IMR-90 (cell line): ENCODE measurements around the gene KRTAP10-1. TPM values are rescaled to one million over a fixed set of nuclear protein-coding genes. Genes with fewer than 3 reads are reported as not detected.

Experiments
- ATAC-seq: fragments of 200-7000 bp; cut with Tn5 transposase; 2 replicates; pipeline ENCODE4 v1.9.1; 2020; ENCODE audit warnings: low read depth, mild to moderate bottlenecking, moderate library complexity
- BruUV-seq: library from RNA; stranded (reverse); fragments of 400-500 nt; replicated peaks from 2 replicates; lab custom pipeline; 2021; lab: Mats Ljungman, UMichigan
- CTCF ChIA-PET: fragments of 300-600 bp; formaldehyde crosslinking; extraction: SDS; loops from one replicate; lab custom pipeline; 2021; ENCODE audit warnings: antibody characterized with exemption; lab: Yijun Ruan, JAX
- POLR2A ChIA-PET: fragments of 300-600 bp; sonication (Branson Sonifier 250); formaldehyde crosslinking; loops from one replicate; lab custom pipeline; 2022; ENCODE audit warnings: antibody characterized with exemption; ENCODE audit not compliant: unreplicated experiment; lab: Charles Lee
- DNase-seq: peaks from one replicate; pipeline ENCODE4 v3.0.0; 2013
- H2AFZ ChIP-seq: replicated peaks from 2 replicates; pipeline ENCODE3; 2013; ENCODE audit warnings: low read length, mild to moderate bottlenecking; ENCODE audit not compliant: poor library complexity
- H2AK5ac ChIP-seq: 2 replicates; pipeline ENCODE4 v1.6.1; 2013; ENCODE audit warnings: low read depth, low read length, inconsistent platforms
- H2AK9ac ChIP-seq: replicated peaks from 2 replicates; pipeline ENCODE3; 2013; ENCODE audit warnings: mild to moderate bottlenecking, low read depth, low read length, moderate library complexity; ENCODE audit not compliant: poor library complexity
- H2BK120ac ChIP-seq: 2 replicates; pipeline ENCODE4 v1.6.1; 2013; ENCODE audit warnings: low read depth, low read length, inconsistent platforms
- H2BK15ac ChIP-seq: 3 replicates; pipeline ENCODE4 v1.6.1; 2013; ENCODE audit warnings: low read depth, low read length, inconsistent platforms
- H2BK20ac ChIP-seq: 2 replicates; pipeline ENCODE4 v1.6.1; 2013; ENCODE audit warnings: low read depth, mild to moderate bottlenecking, inconsistent platforms, low read length, moderate library complexity
- H2BK5ac ChIP-seq: 2 replicates; pipeline ENCODE4 v1.6.1; 2013; ENCODE audit warnings: mild to moderate bottlenecking, low read depth, low read length, inconsistent platforms; ENCODE audit not compliant: poor library complexity, severe bottlenecking
- H3K14ac ChIP-seq: replicated peaks from 2 replicates; pipeline ENCODE4 v1.6.1; 2013; ENCODE audit warnings: low read depth, low read length, inconsistent platforms
- H3K18ac ChIP-seq: 2 replicates; pipeline ENCODE4 v1.6.1; 2013; ENCODE audit warnings: low read depth, low read length, control low read depth
- H3K23ac ChIP-seq: 2 replicates; pipeline ENCODE4 v1.6.1; 2013; ENCODE audit warnings: low read depth, low read length, inconsistent platforms
- H3K27ac ChIP-seq: 2 replicates; pipeline ENCODE4 v1.5.1; 2013; ENCODE audit warnings: mild to moderate bottlenecking, control low read depth, low read length; ENCODE audit not compliant: insufficient read depth
- H3K27me3 ChIP-seq: 2 replicates; pipeline ENCODE4 v1.6.1; 2013; ENCODE audit warnings: low read length; ENCODE audit not compliant: control insufficient read depth, insufficient read depth
- H3K36me3 ChIP-seq: 2 replicates; pipeline ENCODE4 v1.6.1; 2013; ENCODE audit warnings: low read length, mixed read lengths; ENCODE audit not compliant: control insufficient read depth, insufficient read depth
- H3K4ac ChIP-seq: 2 replicates; pipeline ENCODE4 v1.6.1; 2013; ENCODE audit warnings: low read depth, low read length, inconsistent platforms
- H3K4me1 ChIP-seq: 2 replicates; pipeline ENCODE4 v1.6.1; 2013; ENCODE audit warnings: low read length, mixed read lengths; ENCODE audit not compliant: control insufficient read depth, insufficient read depth
- H3K4me2 ChIP-seq: 2 replicates; pipeline ENCODE4 v1.6.1; 2013; ENCODE audit warnings: low read depth, mild to moderate bottlenecking, control low read depth, low read length, moderate library complexity
- H3K4me3 ChIP-seq: 2 replicates; pipeline ENCODE4 v1.5.1; 2013; ENCODE audit warnings: low read depth, mild to moderate bottlenecking, control low read depth, low read length, moderate library complexity; ENCODE audit not compliant: insufficient read depth
- H3K56ac ChIP-seq: 2 replicates; pipeline ENCODE4 v1.6.1; 2013; ENCODE audit warnings: low read length, inconsistent platforms; ENCODE audit not compliant: insufficient read depth; ENCODE audit errors: extremely low read depth
- H3K79me1 ChIP-seq, 2 experiments: 2 replicates each; pipeline ENCODE4 v1.6.1; 2013; ENCODE audit warnings: low read length in 2 of 2, inconsistent platforms in 1 of 2, low read depth in 1 of 2
- H3K9ac ChIP-seq: 2 replicates; pipeline ENCODE4 v1.6.1; 2013; ENCODE audit warnings: low read depth, low read length, control low read depth
- H3K9me1 ChIP-seq: 2 replicates; pipeline ENCODE4 v1.6.1; 2013; ENCODE audit warnings: low read length, inconsistent platforms; ENCODE audit not compliant: insufficient read depth
- H3K9me3 ChIP-seq: 2 replicates; pipeline ENCODE4 v1.6.1; 2013; ENCODE audit warnings: low read length; ENCODE audit not compliant: control insufficient read depth, insufficient read depth
- H4K20me1 ChIP-seq: 2 replicates; pipeline ENCODE4 v1.6.1; 2013; ENCODE audit warnings: low read length, inconsistent platforms; ENCODE audit not compliant: insufficient read depth
- H4K5ac ChIP-seq: 2 replicates; pipeline ENCODE4 v1.6.1; 2013; ENCODE audit warnings: mild to moderate bottlenecking, low read depth, low read length, control low read depth
- H4K8ac ChIP-seq, 2 experiments: 2 replicates each; pipeline ENCODE4 v1.6.1; 2013; ENCODE audit warnings: low read depth in 2 of 2, low read length in 2 of 2, control low read depth in 1 of 2, inconsistent platforms in 1 of 2
- H4K91ac ChIP-seq: 2 replicates; pipeline ENCODE4 v1.6.1; 2013; ENCODE audit warnings: low read depth, low read length, inconsistent platforms; ENCODE audit not compliant: insufficient read depth
- CEBPB ChIP-seq: IDR thresholded peaks from 2 replicates; pipeline ENCODE4 v1.6.1; 2012; ENCODE audit warnings: low read depth, low read length, improper control_type of control experiment
- FOS ChIP-seq: fragments of 150-350 bp; IDR thresholded peaks from 2 replicates; pipeline ENCODE4 v1.6.1; 2016; ENCODE audit warnings: low read depth, low read length
- MAZ ChIP-seq: IDR thresholded peaks from 2 replicates; pipeline ENCODE4 v1.6.1; 2012; ENCODE audit warnings: low read depth, mild to moderate bottlenecking, low read length, improper control_type of control experiment, moderate library complexity, borderline replicate concordance
- RFX5 ChIP-seq: IDR thresholded peaks from 2 replicates; pipeline ENCODE4 v1.8.0; 2012; ENCODE audit warnings: low read depth, mild to moderate bottlenecking, low read length, moderate library complexity
- SMC3 ChIP-seq: fragments of 150-350 bp; IDR thresholded peaks from 2 replicates; pipeline ENCODE4 v1.6.1; 2016; ENCODE audit warnings: low read depth, mild to moderate bottlenecking, antibody characterized with exemption, low read length, moderate library complexity
- WGBS, 2 experiments: methylation state at CpG; one replicate each; pipeline versions ENCODE4 v1.1.5 to v1.1.7; 2013; ENCODE audit warnings: missing lambda C conversion rate in 2 of 2; ENCODE audit not compliant: insufficient read length in 1 of 2; ENCODE audit errors: extremely low coverage in 2 of 2; 5-methylcytosine and 5-hydroxymethylcytosine counted together
- dilution Hi-C: fragments of 300-500 bp; cut with HindIII; formaldehyde crosslinking; loops from one replicate; pipeline ENCODE4 v1.14.3; 2018; ENCODE audit warnings: low sequenced_read_pairs; ENCODE audit not compliant: unreplicated experiment
- in situ Hi-C: fragments of 300-500 bp; cut with MboI; formaldehyde crosslinking; loops from 3 replicates; pipeline ENCODE4 v1.14.3; 2019; ENCODE audit warnings: low sequenced_read_pairs, inconsistent platforms, mixed read lengths
- intact Hi-C: fragments of 100-400 bp; cut with micrococcal nuclease; formaldehyde crosslinking; loops from 2 replicates; pipeline ENCODE4 v1.10.0; 2022
- polyA plus RNA-seq, 3 experiments: library from polyadenylated mRNA; depleted of rRNA; stranded (reverse); fragments of >200 nt; gene quantifications; 2 replicates each; pipeline ENCODE4 v1.2.3, GENCODE V29; 2012; ENCODE audit warnings: low replicate concordance in 1 of 3
- total RNA-seq: library from RNA; depleted of rRNA; stranded (reverse); fragments of >200 nt; gene quantifications from 2 replicates; pipeline ENCODE4 v1.2.3, GENCODE V29; 2012
- TF ChIP-seq, protein P1 (sequence below): conservative IDR thresholded peaks from 2 replicates; pipeline ENCODE4 v1.5.1; 2012; ENCODE audit warnings: mild to moderate bottlenecking, low read depth, low read length, improper control_type of control experiment
- TF ChIP-seq, protein P2 (sequence below): fragments of 150-350 bp; IDR thresholded peaks from 2 replicates; pipeline ENCODE4 v1.6.1; 2017; ENCODE audit warnings: mild to moderate bottlenecking, antibody characterized with exemption, low read length, low read depth

KRTAP10-1 gene
- total and polyA plus RNA-seq, 2 of the 4 experiments (the other 2 are of a cell fraction), result not detected

DNA sequence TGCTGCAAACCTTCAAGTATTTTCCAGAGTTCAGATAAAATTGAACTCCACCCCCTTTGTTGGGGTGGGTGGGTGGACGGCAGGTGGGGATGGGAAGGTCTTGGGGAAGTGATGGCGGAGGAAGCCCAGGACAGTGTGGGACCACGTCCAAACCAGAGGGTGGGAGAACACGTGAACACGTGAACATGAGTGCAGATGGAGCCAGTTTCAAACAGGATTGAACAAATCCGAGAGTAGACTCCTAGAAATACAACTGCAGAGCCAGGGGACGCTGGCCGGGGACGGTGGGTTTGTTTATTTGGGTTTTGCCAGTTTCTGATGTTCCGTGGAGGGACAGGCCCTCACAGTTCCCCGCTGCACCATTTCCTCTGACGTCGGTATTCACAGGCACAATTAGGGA lies 8.4 kb upstream of the KRTAP10-1 start:
- in situ Hi-C loops (no loop called here), intact Hi-C loops (no loop called here), dilution Hi-C loops (no loop called here)
- Histone ChIP-seq H3K9me1 (no peaks in the 10 kb centered on the region), H2AFZ (peak overlapping the region; percentile 63), H3K27ac (no peak overlapping the region), H2AK5ac (no peak overlapping the region), H4K91ac (no peak overlapping the region), H3K79me1 (no peaks in the 10 kb centered on the region), H4K5ac (no peak overlapping the region), H4K8ac (no peak overlapping the region), H3K18ac (no peak overlapping the region), H3K4me3 (no peak overlapping the region), H2BK20ac (no peak overlapping the region), H2BK120ac (no peak overlapping the region), H3K23ac (no peak overlapping the region), H2BK15ac (no peak overlapping the region), H2BK5ac (no peak overlapping the region), H3K14ac (no peak overlapping the region), H3K36me3 (no peaks in the 10 kb centered on the region), H4K20me1 (no peaks in the 10 kb centered on the region), H3K27me3 (peaks cover 12% of the 10 kb centered on the region), H3K4ac (no peak overlapping the region), H2AK9ac (no peak overlapping the region), H3K4me1 (no peaks in the 10 kb centered on the region), H3K9ac (no peak overlapping the region), H3K56ac (no peak overlapping the region), H3K4me2 (no peak overlapping the region), H3K9me3 (peaks cover 2% of the 10 kb centered on the region)
- ATAC-seq (no peak), DNase-seq (no peak)
- TF ChIP-seq, protein P1, sequence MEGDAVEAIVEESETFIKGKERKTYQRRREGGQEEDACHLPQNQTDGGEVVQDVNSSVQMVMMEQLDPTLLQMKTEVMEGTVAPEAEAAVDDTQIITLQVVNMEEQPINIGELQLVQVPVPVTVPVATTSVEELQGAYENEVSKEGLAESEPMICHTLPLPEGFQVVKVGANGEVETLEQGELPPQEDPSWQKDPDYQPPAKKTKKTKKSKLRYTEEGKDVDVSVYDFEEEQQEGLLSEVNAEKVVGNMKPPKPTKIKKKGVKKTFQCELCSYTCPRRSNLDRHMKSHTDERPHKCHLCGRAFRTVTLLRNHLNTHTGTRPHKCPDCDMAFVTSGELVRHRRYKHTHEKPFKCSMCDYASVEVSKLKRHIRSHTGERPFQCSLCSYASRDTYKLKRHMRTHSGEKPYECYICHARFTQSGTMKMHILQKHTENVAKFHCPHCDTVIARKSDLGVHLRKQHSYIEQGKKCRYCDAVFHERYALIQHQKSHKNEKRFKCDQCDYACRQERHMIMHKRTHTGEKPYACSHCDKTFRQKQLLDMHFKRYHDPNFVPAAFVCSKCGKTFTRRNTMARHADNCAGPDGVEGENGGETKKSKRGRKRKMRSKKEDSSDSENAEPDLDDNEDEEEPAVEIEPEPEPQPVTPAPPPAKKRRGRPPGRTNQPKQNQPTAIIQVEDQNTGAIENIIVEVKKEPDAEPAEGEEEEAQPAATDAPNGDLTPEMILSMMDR, result no peak
- no peak for TF ChIP-seq MAZ
- TF ChIP-seq RFX5, result no peak
- TF ChIP-seq, protein P2, sequence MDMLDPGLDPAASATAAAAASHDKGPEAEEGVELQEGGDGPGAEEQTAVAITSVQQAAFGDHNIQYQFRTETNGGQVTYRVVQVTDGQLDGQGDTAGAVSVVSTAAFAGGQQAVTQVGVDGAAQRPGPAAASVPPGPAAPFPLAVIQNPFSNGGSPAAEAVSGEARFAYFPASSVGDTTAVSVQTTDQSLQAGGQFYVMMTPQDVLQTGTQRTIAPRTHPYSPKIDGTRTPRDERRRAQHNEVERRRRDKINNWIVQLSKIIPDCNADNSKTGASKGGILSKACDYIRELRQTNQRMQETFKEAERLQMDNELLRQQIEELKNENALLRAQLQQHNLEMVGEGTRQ, result no peak
- no peak for TF ChIP-seq SMC3
- no peak for TF ChIP-seq FOS
- no peak for TF ChIP-seq CEBPB
- CTCF ChIA-PET, result no interaction called here
- POLR2A ChIA-PET, result no interaction called here
- 21% methylated on average over 6 of the region's 13 CpGs; no CpG with 5 or more reads in 1 of the 2 experiments for WGBS, 2 experiments
- BruUV-seq, result no TSS peak
